Adrenal gland (tissue), 5 donors: Measurements from ENCODE around the gene IL3.

Experiments
- POLR2A ChIP-seq, 2 donors: fragments of 450-650 bp; IDR thresholded peaks; one replicate each; pipeline ENCODE4 v1.6.1; 2017; ENCODE audit warnings: antibody characterized with exemption in 2 of 2, mild to moderate bottlenecking in 2 of 2, moderate library complexity in 1 of 2
- TF ChIP-seq, protein P1 (sequence below), 6 experiments: fragments of 450-650 bp in 4 of 6; fragments of 200-600 bp in 2 of 6; sonication (generic) in 1 of 6; IDR thresholded peaks; 1 replicate in 5 of 6; 2 replicates in 1 of 6; pipeline versions ENCODE4 v1.5.1 to v1.8.0; 2016 to 2021; ENCODE audit warnings: antibody characterized with exemption in 6 of 6, mild to moderate bottlenecking in 2 of 6, moderate library complexity in 1 of 6
- donor health status: DM: no; HTN: no; CAD: no.

- TF ChIP-seq, protein P1, sequence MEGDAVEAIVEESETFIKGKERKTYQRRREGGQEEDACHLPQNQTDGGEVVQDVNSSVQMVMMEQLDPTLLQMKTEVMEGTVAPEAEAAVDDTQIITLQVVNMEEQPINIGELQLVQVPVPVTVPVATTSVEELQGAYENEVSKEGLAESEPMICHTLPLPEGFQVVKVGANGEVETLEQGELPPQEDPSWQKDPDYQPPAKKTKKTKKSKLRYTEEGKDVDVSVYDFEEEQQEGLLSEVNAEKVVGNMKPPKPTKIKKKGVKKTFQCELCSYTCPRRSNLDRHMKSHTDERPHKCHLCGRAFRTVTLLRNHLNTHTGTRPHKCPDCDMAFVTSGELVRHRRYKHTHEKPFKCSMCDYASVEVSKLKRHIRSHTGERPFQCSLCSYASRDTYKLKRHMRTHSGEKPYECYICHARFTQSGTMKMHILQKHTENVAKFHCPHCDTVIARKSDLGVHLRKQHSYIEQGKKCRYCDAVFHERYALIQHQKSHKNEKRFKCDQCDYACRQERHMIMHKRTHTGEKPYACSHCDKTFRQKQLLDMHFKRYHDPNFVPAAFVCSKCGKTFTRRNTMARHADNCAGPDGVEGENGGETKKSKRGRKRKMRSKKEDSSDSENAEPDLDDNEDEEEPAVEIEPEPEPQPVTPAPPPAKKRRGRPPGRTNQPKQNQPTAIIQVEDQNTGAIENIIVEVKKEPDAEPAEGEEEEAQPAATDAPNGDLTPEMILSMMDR (IDR thresholded peaks at IDR 0.05) = no peak
- no peak for TF ChIP-seq POLR2A (IDR thresholded peaks at IDR 0.05)
Measured at GRCh38 chr5:132094393-132095076, 34.1 kb downstream of the IL3 start.
